ENCODE results near the gene OR2V1. TPM values are rescaled to one million over a fixed set of nuclear protein-coding genes. Genes with fewer than 3 reads are reported as not detected.

The OR2V1 gene
- total and polyA plus RNA-seq, 2 of the 4 experiments (the other 2 are of a cell fraction): not detected

DNA sequence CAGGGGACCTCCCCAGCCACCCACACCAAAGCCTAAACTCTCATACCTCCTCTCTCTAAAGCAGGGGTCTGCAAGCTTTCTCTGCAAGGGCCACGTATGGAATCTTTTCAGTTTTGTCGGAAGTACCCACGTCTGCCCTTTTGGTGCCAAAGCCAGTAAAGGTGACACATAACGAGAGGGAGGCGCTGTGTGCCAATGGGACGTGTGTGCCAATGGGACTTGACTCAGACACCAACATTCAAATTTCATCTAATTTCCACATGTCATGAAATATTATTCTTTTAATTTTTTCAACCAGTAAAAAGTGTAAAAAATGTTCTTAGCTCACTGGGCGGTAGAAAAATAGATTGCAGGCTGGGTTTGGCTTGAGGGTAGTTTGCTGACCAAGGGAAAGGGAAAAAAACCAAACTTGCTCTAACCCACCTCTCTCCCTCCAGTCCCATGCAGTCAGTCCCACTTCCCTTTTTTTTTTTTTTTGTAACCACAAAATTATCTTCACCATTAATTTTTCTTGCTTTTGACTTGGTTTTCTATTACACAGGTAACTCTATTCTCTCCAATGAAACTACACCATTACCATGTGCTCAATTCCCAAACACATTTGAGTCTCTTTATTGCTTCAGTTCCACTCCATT, 25.5 kb downstream of the OR2V1 start:
- 56% methylated on average over 4 of the region's 7 CpGs; no CpG with 5 or more reads in 1 of the 2 experiments for WGBS, 2 experiments (ENCODE audit: extremely low coverage in 2 of 2, insufficient read length in 1 of 2)

More for the DNA sequence above, 25.5 kb downstream of the OR2V1 start:
- Histone ChIP-seq H3K27me3 (ENCODE audit: control insufficient read depth, insufficient read depth, low read length) (peaks cover 10% of the 10 kb centered on the region), H3K4me3 (ENCODE audit: insufficient read depth, low read depth, low read length) (no peak overlapping the region), H3K36me3 (ENCODE audit: control insufficient read depth, insufficient read depth, low read length) (no peaks in the 10 kb centered on the region), H3K79me1 (ENCODE audit: low read depth in 1 of 2, low read length in 2 of 2) (no peaks in the 10 kb centered on the region), H4K5ac (ENCODE audit: low read depth, low read length) (no peak overlapping the region), H3K9ac (ENCODE audit: low read depth, low read length) (no peak overlapping the region), H3K4ac (ENCODE audit: low read depth, low read length) (no peak overlapping the region), H4K8ac (ENCODE audit: low read depth in 2 of 2, low read length in 2 of 2) (no peak overlapping the region), H3K14ac (replicated peaks; ENCODE audit: low read depth, low read length) (no peak overlapping the region), H4K20me1 (ENCODE audit: insufficient read depth, low read length) (no peaks in the 10 kb centered on the region), H2AFZ (replicated peaks; ENCODE audit: low read length, poor library complexity) (no peak overlapping the region), H3K56ac (ENCODE audit: extremely low read depth, insufficient read depth, low read length) (no peak overlapping the region), H2BK15ac (ENCODE audit: low read depth, low read length) (no peak overlapping the region), H3K4me1 (ENCODE audit: control insufficient read depth, insufficient read depth, low read length) (no peaks in the 10 kb centered on the region), H2BK5ac (ENCODE audit: low read depth, low read length, poor library complexity, severe bottlenecking) (no peak overlapping the region), H2BK20ac (ENCODE audit: low read depth, low read length) (no peak overlapping the region), H2BK120ac (ENCODE audit: low read depth, low read length) (no peak overlapping the region), H3K4me2 (ENCODE audit: low read depth, low read length) (no peak overlapping the region), H3K9me3 (ENCODE audit: control insufficient read depth, insufficient read depth, low read length) (no peaks in the 10 kb centered on the region), H2AK9ac (replicated peaks; ENCODE audit: low read depth, low read length, poor library complexity) (no peak overlapping the region), H3K18ac (ENCODE audit: low read depth, low read length) (no peak overlapping the region), H3K23ac (ENCODE audit: low read depth, low read length) (no peak overlapping the region), H3K9me1 (ENCODE audit: insufficient read depth, low read length) (no peaks in the 10 kb centered on the region; the same call in 1 of the 2 replicates), H2AK5ac (ENCODE audit: low read depth, low read length) (no peak overlapping the region), H4K91ac (ENCODE audit: insufficient read depth, low read depth, low read length) (no peak overlapping the region), H3K27ac (ENCODE audit: insufficient read depth, low read length) (no peak overlapping the region)
- intact Hi-C loops (cut with micrococcal nuclease) (no loop called here), dilution Hi-C loops (cut with HindIII; ENCODE audit: low sequenced_read_pairs, unreplicated experiment) (no loop called here), in situ Hi-C loops (cut with MboI; ENCODE audit: low sequenced_read_pairs) (no loop called here)
- ChIA-PET POLR2A (ENCODE audit: unreplicated experiment) (no interaction called here), CTCF (no interaction called here)
- no peak for DNase-seq
- no peak for ATAC-seq (ENCODE audit: low read depth)
- TF ChIP-seq, protein P1, sequence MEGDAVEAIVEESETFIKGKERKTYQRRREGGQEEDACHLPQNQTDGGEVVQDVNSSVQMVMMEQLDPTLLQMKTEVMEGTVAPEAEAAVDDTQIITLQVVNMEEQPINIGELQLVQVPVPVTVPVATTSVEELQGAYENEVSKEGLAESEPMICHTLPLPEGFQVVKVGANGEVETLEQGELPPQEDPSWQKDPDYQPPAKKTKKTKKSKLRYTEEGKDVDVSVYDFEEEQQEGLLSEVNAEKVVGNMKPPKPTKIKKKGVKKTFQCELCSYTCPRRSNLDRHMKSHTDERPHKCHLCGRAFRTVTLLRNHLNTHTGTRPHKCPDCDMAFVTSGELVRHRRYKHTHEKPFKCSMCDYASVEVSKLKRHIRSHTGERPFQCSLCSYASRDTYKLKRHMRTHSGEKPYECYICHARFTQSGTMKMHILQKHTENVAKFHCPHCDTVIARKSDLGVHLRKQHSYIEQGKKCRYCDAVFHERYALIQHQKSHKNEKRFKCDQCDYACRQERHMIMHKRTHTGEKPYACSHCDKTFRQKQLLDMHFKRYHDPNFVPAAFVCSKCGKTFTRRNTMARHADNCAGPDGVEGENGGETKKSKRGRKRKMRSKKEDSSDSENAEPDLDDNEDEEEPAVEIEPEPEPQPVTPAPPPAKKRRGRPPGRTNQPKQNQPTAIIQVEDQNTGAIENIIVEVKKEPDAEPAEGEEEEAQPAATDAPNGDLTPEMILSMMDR (conservative IDR thresholded peaks at IDR 0.05; ENCODE audit: low read depth, low read length): no peak
- TF ChIP-seq POLR2A (IDR thresholded peaks at IDR 0.05; ENCODE audit: low read depth, low read length) (no peak), CHD1 (IDR thresholded peaks at IDR 0.05; ENCODE audit: low read depth, low read length) (no peak), RFX5 (IDR thresholded peaks at IDR 0.05; ENCODE audit: low read depth, low read length) (no peak), FOS (IDR thresholded peaks at IDR 0.05; ENCODE audit: low read depth, low read length) (no peak), RCOR1 (IDR thresholded peaks at IDR 0.05; ENCODE audit: insufficient replicate concordance, low read length) (no peak), ELK1 (IDR thresholded peaks at IDR 0.05; ENCODE audit: borderline replicate concordance, low read depth, low read length) (no peak), CEBPB (IDR thresholded peaks at IDR 0.05; ENCODE audit: low read depth, low read length) (no peak), SMC3 (IDR thresholded peaks at IDR 0.05; ENCODE audit: low read depth, low read length) (no peak), NFE2L2 (IDR thresholded peaks at IDR 0.05; ENCODE audit: low read depth, low read length) (no peak), MAFK (IDR thresholded peaks at IDR 0.05; ENCODE audit: low read depth, low read length) (no peak), BHLHE40 (IDR thresholded peaks at IDR 0.05; ENCODE audit: low read depth, low read length) (no peak), RAD21 (IDR thresholded peaks at IDR 0.05; ENCODE audit: low read length) (no peak), MXI1 (IDR thresholded peaks at IDR 0.05; ENCODE audit: borderline replicate concordance, low read depth, low read length) (no peak), MAZ (IDR thresholded peaks at IDR 0.05; ENCODE audit: borderline replicate concordance, low read depth, low read length) (no peak)
- TF ChIP-seq, protein P2, sequence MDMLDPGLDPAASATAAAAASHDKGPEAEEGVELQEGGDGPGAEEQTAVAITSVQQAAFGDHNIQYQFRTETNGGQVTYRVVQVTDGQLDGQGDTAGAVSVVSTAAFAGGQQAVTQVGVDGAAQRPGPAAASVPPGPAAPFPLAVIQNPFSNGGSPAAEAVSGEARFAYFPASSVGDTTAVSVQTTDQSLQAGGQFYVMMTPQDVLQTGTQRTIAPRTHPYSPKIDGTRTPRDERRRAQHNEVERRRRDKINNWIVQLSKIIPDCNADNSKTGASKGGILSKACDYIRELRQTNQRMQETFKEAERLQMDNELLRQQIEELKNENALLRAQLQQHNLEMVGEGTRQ (IDR thresholded peaks at IDR 0.05; ENCODE audit: low read depth, low read length): no peak
- no TSS peak for BruUV-seq (replicated peaks)
